GOT3 (cell line): ENCODE measurements around the gene SRSF1.
"Not testable (repeated sequence)": the region's sequence is repeated elsewhere in the genome, so short reads cannot be mapped to it uniquely, and the experiment has no call there.

Experiments used
- DNase-seq: peaks from one replicate; lab custom pipeline; 2025; ENCODE audit warnings: mixed read lengths; lab: John Stamatoyannopoulos, UW

Gene SRSF1

GRCh38 chr17:57990037-57990436 lies 17.0 kb downstream of the SRSF1 start:
- DNase-seq, result no peak

GRCh38 chr17:57988301-57989250 lies 18.5 kb downstream of the SRSF1 start:
- peak; percentile 25 for DNase-seq

GRCh38 chr17:57987581-57988300 lies 19.3 kb downstream of the SRSF1 start, which contains the start of gene VEZF1:
Gene VEZF1 (minus strand): TSS chr17:57988254. CDS start chr17:57988111, 143 bp downstream.
- peak; percentile 17 for DNase-seq

- no peak for DNase-seq
Observed at GRCh38 chr17:57986841-57987580, 20.0 kb downstream of the SRSF1 start.

DNA sequence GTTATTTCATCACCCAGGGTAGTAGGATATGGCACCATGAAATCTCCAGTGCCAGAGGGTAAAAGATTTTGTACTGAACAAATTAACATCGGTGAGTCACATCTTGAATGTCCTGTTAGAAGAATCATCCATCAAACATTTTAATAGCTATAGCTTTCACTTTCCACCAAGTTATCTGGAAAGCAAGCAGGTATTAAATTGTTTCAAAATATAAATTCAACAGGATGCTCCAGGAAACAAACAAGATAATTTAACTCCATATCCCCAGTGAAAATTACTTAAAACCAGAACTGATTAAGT lies 21.4 kb downstream of the SRSF1 start:
- DNase-seq, result no peak

DNA sequence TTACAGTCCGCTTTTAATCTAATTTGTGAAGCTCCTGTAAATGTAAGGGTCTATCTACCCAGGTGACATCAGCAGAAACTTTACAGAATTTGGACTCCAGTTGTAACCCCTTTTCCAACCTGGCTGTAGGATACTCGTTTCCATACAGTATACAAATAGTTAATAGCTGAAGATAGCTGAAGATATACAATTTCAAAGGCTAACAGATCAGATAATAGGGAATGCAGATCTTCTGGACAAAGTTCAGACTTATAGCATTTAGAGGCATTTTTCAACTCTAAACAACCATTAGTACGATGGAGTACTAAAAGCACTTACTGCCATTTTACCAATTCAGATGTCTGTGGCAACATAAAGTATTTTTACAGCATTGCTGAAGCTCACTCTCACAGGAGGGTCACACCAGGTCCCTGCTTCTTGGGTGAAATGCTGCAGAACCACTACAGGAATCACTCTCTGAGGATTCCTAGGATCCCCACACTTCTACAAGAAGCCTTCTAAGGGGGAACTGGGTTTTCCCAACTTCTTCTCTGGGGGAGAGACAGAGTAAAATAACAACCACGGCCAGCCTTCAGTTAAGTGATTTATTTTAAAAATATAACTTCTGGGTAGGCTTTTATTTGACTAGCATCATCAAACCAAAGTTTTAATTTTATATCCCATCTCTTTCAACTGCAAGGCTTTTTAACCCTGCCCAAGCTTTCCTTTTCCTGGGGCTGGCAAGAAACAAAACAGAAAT lies 21.9 kb downstream of the SRSF1 start:
- no peak for DNase-seq

- DNase-seq, result no peak
Observed at GRCh38 chr17:57984261-57984890, 22.7 kb downstream of the SRSF1 start.

DNA sequence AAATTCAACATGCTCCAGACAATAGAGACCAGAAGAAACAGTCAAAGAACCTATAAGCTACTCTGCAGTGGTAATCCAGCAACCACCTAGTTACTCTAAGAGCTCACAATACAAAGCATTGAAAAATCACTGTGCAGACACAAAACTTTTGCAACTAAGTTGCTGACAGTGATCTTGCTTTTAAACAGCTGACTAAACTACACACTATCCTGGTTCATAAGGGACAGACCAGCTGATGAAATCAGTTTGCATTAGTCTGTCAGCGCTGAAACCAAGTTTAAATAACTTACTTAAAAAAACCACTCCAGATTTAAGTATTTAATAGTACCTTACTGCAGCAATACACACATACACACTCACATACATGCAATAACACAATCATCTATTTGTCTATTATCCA lies 23.6 kb downstream of the SRSF1 start:
- DNase-seq, result no peak

GRCh38 chr17:57982452-57983170 lies 24.4 kb downstream of the SRSF1 start:
- DNase-seq, result no peak

DNA sequence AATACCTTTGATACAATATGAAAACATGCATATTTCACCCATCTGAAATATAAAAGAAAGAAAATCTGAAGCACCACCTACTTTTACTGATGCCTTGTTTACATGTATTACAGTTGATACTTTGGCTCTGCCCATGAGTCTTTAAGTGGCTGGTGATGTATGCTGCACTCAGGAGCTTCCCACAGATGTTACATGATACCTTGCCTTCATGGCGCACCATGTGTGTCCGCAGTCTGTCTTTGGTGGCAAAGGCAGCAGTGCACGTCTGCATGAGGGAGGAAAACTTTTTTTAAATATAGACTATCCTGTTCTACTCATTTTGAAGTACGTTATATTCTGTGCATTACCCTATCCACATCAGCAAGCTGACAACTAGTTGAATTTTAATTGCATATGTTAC lies 26.5 kb downstream of the SRSF1 start:
- DNase-seq, result no peak

DNA sequence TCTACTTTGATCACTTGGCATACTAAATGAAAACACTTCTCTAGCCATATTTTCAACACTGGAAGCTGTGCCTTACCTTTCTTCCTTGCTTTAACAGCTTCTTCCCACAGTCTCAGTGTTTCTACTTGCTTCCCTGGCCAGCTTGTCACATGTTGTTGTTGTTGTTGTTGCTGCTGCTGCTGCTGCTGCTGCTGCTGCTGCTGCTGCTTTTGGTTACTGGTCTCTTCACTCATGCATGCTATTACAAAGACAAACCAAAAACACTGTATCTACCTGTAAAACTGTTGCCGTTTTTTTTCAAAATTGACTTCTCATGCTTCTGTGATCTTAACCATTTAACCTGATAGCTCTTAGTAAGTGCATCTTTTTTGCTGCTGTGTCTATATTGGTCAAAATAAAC lies 28.0 kb downstream of the SRSF1 start:
- no peak for DNase-seq

DNA sequence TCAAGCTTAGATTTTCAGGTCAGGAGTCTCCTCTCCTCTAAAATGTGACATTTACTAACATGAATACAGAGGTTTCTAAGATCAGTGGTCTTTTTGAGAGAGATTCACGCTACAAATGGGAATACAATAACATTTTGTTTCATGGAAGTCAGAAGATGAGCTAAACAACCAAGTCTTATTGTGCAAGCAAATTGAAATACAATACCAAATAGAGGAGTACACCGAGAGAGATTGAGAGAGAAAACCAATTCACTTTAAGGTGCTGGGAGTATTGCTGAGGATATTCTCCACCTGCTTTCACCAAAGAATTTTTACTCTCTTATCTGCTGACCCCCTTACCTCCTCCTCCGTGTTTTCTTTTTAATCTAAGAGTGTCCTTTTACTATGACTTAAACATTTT lies 30.5 kb downstream of the SRSF1 start:
- no peak for DNase-seq

DNA sequence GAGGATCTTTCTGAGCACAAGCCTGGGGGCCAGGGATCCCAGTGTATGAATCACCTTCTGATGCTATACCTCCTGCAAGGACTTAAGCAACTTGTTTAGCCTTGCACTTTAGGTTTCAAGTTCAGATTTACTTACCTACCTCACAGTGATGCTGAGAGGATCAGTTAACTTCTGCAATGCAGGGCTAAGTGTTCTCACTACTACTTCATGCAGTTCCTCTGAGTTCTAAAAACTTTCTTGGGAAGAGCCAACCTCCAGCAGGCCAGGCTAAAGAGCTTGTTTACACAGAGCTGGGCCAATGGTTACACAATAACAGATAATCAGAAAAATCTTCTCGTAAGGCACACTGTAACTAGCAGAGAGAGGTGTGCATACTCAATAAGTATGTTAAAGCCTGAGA lies 32.0 kb downstream of the SRSF1 start:
- DNase-seq, result no peak

DNA sequence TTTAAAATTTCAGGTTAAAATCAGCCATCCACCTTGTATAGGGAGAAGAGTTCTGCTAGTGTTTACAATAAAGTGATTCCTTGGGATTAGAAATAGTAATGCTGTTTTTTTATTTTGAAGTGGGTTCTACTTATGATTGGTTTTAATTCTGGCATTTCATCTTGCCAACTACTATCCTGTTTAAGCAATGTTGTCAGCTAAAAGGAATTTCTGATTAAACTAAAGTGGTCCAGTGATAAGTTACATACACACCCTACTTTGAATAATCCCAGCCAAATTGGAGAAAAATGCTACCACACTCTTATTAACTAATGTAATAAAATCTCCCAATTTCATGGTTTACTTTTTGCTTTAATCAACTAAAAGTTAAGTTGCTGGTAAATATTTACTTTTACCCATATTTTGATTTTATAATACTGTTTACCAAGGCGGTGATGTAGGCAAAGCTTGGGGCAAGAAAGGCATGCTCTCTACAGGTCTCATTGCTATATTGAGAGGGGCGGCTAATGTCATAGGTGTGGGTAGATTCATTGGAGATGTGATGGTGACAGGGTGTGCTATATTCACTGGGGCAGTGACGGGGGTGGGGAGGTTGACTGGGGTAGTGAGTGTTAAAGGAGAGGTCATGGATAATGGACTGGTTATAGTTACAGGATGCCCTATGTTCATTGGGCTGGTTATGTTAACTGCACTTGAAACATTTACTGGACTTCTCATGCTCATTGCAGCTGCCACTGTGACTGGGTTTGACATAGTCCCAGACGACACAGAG lies 32.8 kb downstream of the SRSF1 start:
- DNase-seq, result not testable (repeated sequence)

GRCh38 chr17:57972151-57972550 lies 34.9 kb downstream of the SRSF1 start:
- DNase-seq, result no peak

DNA sequence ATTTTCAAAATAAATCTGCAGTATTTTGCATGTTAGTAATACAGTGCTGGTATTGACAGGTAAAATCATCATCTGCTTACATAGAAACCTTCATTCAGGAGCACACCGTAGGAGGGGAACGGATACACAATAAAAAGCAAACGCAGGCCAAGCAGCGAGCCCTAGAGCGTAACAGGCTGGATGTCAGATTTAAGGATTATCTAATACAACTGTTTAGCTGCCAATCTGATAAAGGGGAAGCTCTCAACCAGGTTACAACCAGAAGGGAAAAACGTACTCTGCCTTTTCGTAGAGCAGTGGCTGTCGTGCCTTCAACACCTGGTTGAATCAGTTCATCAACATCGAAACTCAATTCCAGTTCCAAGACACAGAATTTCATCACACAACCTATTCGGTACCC lies 35.5 kb downstream of the SRSF1 start:
- DNase-seq, result no peak

DNA sequence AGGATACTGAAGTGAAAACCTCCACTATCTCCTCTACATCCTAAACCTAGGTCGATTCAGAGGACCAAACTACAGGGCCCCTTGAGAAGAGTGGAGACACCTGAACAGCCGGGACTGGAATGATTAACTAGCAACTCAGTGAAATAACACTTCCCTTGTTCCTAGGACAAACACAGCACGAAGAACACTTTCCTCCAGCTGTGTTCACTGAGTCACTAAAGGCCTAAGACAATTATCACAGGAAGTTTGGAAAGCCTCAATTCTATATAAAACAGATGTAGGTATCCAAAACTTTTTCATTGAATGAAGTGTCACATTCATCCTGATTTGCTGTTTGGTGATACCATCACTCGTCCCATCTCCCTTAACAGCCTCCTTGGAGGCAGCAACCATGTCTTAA lies 36.3 kb downstream of the SRSF1 start:
- DNase-seq, result no peak

DNA sequence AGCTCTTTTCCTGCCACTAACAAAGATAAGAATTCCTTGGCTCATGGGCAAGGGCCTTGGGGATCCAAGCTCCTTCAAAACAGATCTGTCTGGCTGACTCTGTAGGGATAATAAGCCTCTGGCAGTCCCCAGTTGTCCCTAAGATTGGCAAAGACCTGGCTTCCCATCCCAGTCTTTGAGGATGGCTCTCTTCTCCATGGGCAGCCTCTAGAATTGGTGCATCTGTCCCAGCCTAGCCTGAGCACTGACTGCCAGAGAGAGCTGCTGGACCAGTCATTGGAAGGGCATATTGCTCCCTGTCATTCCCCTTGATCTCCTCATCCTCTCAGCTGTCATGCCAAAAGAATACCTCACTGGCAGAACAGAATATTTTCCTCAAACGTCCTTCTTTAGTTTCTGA lies 38.6 kb downstream of the SRSF1 start:
- DNase-seq, result no peak

DNA sequence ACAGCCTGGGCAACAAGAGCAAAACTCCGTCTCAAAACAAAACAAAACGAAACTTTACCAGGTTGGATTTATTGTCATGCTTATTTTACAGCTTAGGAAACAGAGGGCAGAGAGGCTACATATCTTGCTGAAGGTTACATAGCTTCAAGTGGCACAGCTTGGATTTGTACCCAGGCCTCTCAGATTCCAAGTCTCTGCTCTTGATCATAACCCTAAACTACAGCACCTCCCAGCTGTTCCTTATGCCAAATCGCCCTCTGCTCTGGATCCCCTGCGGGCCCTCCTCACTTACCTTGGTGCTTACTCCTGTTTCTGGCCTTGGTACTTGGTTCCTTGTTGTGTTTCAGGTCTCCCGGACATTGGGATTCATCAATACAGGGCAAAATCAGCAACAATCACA lies 40.2 kb downstream of the SRSF1 start:
- no peak for DNase-seq

GRCh38 chr17:57966246-57966645 lies 40.8 kb downstream of the SRSF1 start:
- no peak for DNase-seq
